Neural progenitor cell (in vitro differentiated cells): ENCODE data around the gene ATP1A3. TPM values are rescaled to one million over a fixed set of nuclear protein-coding genes. Genes with fewer than 3 reads are reported as not detected.
"Not testable (repeated sequence)": the region's sequence is repeated elsewhere in the genome, so short reads cannot be mapped to it uniquely, and the experiment has no call there.

Experiments
- DNase-seq: peaks from one replicate; pipeline ENCODE4 v3.0.0-alpha.2; 2016; ENCODE audit warnings: low spot score
- H2AFZ ChIP-seq: fragments of 200-600 bp; sonication (generic); replicated peaks from 2 replicates; pipeline ENCODE4 v1.6.1; 2016; ENCODE audit warnings: antibody characterized with exemption
- H3F3A ChIP-seq: fragments of 200-600 bp; sonication (generic); 2 replicates; pipeline ENCODE4 v1.6.1; 2016; ENCODE audit warnings: antibody characterized with exemption, low read depth
- H3K27ac ChIP-seq: fragments of 200-600 bp; sonication (generic); 2 replicates; pipeline ENCODE4 v1.5.1; 2016; ENCODE audit warnings: mild to moderate bottlenecking
- H3K27me3 ChIP-seq: fragments of 200-600 bp; sonication (generic); 2 replicates; pipeline ENCODE4 v1.6.1; 2016; ENCODE audit warnings: mild to moderate bottlenecking, moderate library complexity
- H3K36me3 ChIP-seq: fragments of 200-600 bp; sonication (generic); 2 replicates; pipeline ENCODE4 v1.5.1; 2016
- H3K4me1 ChIP-seq: fragments of 200-600 bp; sonication (generic); 2 replicates; pipeline ENCODE4 v1.6.1; 2016; ENCODE audit warnings: mixed run types
- H3K4me2 ChIP-seq: fragments of 200-600 bp; sonication (generic); 2 replicates; pipeline ENCODE4 v1.6.1; 2016
- H3K4me3 ChIP-seq: fragments of 200-600 bp; sonication (generic); 2 replicates; pipeline ENCODE4 v1.5.1; 2016
- H3K79me2 ChIP-seq: fragments of 200-600 bp; sonication (generic); 2 replicates; pipeline ENCODE4 v1.6.1; 2016; ENCODE audit warnings: low read depth
- H3K9ac ChIP-seq: fragments of 200-600 bp; sonication (generic); 2 replicates; pipeline ENCODE4 v1.6.1; 2016
- H3K9me3 ChIP-seq: fragments of 200-600 bp; sonication (generic); 2 replicates; pipeline ENCODE4 v1.5.1; 2016; ENCODE audit warnings: low read depth
- H4K20me1 ChIP-seq: fragments of 200-600 bp; sonication (generic); 2 replicates; pipeline ENCODE4 v1.6.1; 2016; ENCODE audit warnings: low read depth
- H3K27ac Mint-ChIP-seq: 3 replicates; pipeline ENCODE4 v1.8.0; 2021; ENCODE audit warnings: mixed read lengths
- H3K27me3 Mint-ChIP-seq: 2 replicates; pipeline ENCODE4 v1.8.0; 2022; ENCODE audit warnings: low read depth, mild to moderate bottlenecking, inconsistent platforms, moderate library complexity, mixed read lengths; ENCODE audit not compliant: insufficient read depth
- H3K36me3 Mint-ChIP-seq: 3 replicates; pipeline ENCODE4 v1.8.0; 2021; ENCODE audit warnings: mixed read lengths
- H3K4me1 Mint-ChIP-seq: 3 replicates; pipeline ENCODE4 v1.8.0; 2021; ENCODE audit warnings: mixed read lengths
- H3K4me3 Mint-ChIP-seq: 3 replicates; pipeline ENCODE4 v1.8.0; 2021; ENCODE audit warnings: mild to moderate bottlenecking, moderate library complexity, mixed read lengths
- H3K9me3 Mint-ChIP-seq: 3 replicates; pipeline ENCODE4 v1.8.0; 2020; ENCODE audit warnings: mixed read lengths
- CTCF ChIP-seq: fragments of 200-600 bp; sonication (generic); IDR thresholded peaks from 2 replicates; pipeline ENCODE4 v1.5.1; 2017; ENCODE audit warnings: antibody characterized with exemption, mild to moderate bottlenecking
- EZH2 ChIP-seq: fragments of 200-600 bp; sonication (generic); IDR thresholded peaks from 2 replicates; pipeline ENCODE4 v1.6.1; 2017; ENCODE audit warnings: antibody characterized with exemption, mild to moderate bottlenecking, moderate library complexity
- EZH2phosphoT487 ChIP-seq: fragments of 200-600 bp; sonication (generic); IDR thresholded peaks from 2 replicates; pipeline ENCODE4 v1.6.1; 2017; ENCODE audit warnings: antibody characterized with exemption
- total RNA-seq: library from RNA; depleted of rRNA; stranded (reverse); fragments of >200 nt; gene quantifications from 2 replicates; pipeline ENCODE4 v1.2.3, GENCODE V29; 2015; ENCODE audit warnings: low replicate concordance

Gene ATP1A3
- total RNA-seq, 1 donor from 2014 or later, result not detected

GRCh38 chr19:41995959-41996797 lies 2.1 kb upstream of the ATP1A3 start:
- peaks cover 60% of the 10 kb centered on the region for H4K20me1 ChIP-seq
- peak; percentile 92 for DNase-seq
- H3K4me1 ChIP-seq, result peaks cover 4% of the 10 kb centered on the region
- no peak overlapping the region for H3K4me2 ChIP-seq
- H3K36me3 Mint-ChIP-seq, result no peaks in the 10 kb centered on the region
- no peaks in the 10 kb centered on the region for H3K79me2 ChIP-seq
- H2AFZ ChIP-seq, result no peak overlapping the region
- peaks cover 47% of the 10 kb centered on the region for H3K4me1 Mint-ChIP-seq
- no peak overlapping the region for H3K4me3 ChIP-seq
- TF ChIP-seq EZH2, result no peak
- TF ChIP-seq EZH2phosphoT487, result no peak
- no peak for TF ChIP-seq CTCF
- no peak overlapping the region for H3K9ac ChIP-seq
- no peaks in the 10 kb centered on the region for H3K36me3 ChIP-seq
- no peak overlapping the region for H3K27ac ChIP-seq
- H3K27ac Mint-ChIP-seq, result no peak overlapping the region
- H3K9me3 ChIP-seq, result no peaks in the 10 kb centered on the region
- peaks cover 2% of the 10 kb centered on the region for H3K9me3 Mint-ChIP-seq
- peaks cover 93% of the 10 kb centered on the region for H3K27me3 ChIP-seq
- peaks cover 34% of the 10 kb centered on the region for H3F3A ChIP-seq
- H3K4me3 Mint-ChIP-seq, result peak overlapping the region; percentile 65
- peaks cover 60% of the 10 kb centered on the region for H3K27me3 Mint-ChIP-seq

DNA sequence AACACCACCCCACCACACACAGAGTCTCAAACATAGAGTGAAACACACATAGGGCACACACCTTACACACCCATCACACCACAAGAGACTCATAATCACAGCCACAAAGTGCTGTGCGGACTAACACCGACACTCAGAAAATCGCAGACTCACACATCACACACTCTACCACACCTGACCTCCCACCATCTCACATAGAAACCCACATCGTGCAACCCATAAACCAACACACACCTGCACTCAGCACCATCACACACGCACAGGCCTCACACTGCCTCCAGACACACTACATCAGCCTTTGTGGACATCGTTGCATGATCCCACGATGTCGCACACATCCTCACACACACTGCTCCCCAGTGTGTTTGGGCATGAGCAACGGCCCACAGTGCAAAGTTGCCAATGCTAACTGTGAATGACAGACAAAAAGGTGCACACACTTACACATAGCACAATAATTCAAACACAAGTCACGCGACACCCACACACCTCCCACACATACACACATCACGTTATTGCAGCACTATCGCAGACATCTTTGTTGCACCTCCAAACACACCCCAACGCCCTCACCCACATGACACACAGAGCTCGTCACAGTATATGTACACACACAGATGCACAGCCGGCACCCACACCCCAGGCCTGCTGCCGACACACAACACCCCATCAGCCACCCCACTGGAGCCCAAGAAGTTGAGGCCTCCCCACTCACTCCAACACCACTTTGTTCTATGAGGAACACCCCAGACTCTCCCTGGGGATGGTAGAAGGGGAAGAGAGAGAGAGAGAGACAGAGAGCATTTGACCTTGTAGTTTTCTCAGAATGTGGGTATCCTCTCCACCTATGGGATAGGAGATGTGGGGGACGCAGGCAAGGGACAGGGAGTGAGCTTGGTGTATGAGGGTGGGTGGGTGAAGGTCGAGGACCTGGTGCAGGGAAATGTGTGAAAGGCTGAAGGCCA lies 1.2 kb upstream of the ATP1A3 start:
- H3K4me1 Mint-ChIP-seq, result peaks cover 47% of the 10 kb centered on the region
- H4K20me1 ChIP-seq, result peaks cover 58% of the 10 kb centered on the region
- H3K4me1 ChIP-seq, result peaks cover 4% of the 10 kb centered on the region
- H3K27ac ChIP-seq, result no peak overlapping the region
- no peak for DNase-seq
- H3K36me3 Mint-ChIP-seq, result no peaks in the 10 kb centered on the region
- no peak overlapping the region for H3K4me2 ChIP-seq
- peaks cover 33% of the 10 kb centered on the region for H3F3A ChIP-seq
- H3K27ac Mint-ChIP-seq, result peak overlapping the region; percentile 3
- H3K27me3 ChIP-seq, result peaks cover 92% of the 10 kb centered on the region
- H3K4me3 ChIP-seq, result no peak overlapping the region
- H3K9me3 Mint-ChIP-seq, result peaks cover 2% of the 10 kb centered on the region
- H3K79me2 ChIP-seq, result no peaks in the 10 kb centered on the region
- no peaks in the 10 kb centered on the region for H3K9me3 ChIP-seq
- peak overlapping the region; percentile 65 for H3K4me3 Mint-ChIP-seq
- H3K36me3 ChIP-seq, result no peaks in the 10 kb centered on the region
- no peak overlapping the region for H3K9ac ChIP-seq
- TF ChIP-seq EZH2phosphoT487, result no peak
- no peak for TF ChIP-seq CTCF
- TF ChIP-seq EZH2, result no peak
- H3K27me3 Mint-ChIP-seq, result peaks cover 53% of the 10 kb centered on the region
- no peak overlapping the region for H2AFZ ChIP-seq

DNA sequence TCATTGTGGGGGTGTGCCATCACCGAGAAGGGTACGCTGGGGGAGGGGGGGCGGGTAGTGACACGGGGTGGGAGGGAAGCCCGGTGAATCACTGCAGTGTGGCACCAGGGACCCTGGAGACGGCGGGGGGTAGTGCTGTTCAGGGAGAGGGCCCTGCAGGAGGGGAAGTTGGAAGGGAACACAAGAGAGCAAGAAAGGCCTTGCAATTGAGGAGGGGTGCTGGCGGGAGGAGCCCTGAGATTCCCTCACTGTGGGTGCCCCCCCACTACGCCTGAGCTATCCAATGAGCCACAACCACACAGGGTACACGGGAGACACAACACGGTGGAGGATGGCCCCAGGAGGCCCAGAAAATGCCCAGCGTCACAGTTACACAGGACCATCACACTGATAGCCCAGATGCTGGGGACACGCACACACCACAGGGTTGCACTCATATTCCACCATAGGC lies 516 bp upstream of the ATP1A3 start:
- Histone ChIP-seq H4K20me1 (peaks cover 50% of the 10 kb centered on the region), H3K79me2 (no peaks in the 10 kb centered on the region), H3K9ac (no peak overlapping the region), H3K27ac (no peak overlapping the region), H3K9me3 (no peaks in the 10 kb centered on the region), H3K4me3 (peak overlapping the region; percentile 54), H3F3A (peaks cover 27% of the 10 kb centered on the region), H3K4me1 (peaks cover 4% of the 10 kb centered on the region), H3K27me3 (peaks cover 91% of the 10 kb centered on the region), H3K36me3 (no peaks in the 10 kb centered on the region), H2AFZ (no peak overlapping the region), H3K4me2 (peak overlapping the region; percentile 82)
- H3K27me3 Mint-ChIP-seq, result peaks cover 46% of the 10 kb centered on the region
- TF ChIP-seq EZH2phosphoT487, result no peak
- TF ChIP-seq EZH2, result no peak
- TF ChIP-seq CTCF, result no peak
- H3K36me3 Mint-ChIP-seq, result no peaks in the 10 kb centered on the region
- H3K4me3 Mint-ChIP-seq, result peak overlapping the region; percentile 65
- H3K4me1 Mint-ChIP-seq, result peaks cover 45% of the 10 kb centered on the region
- DNase-seq, result no peak
- H3K9me3 Mint-ChIP-seq, result peaks cover 2% of the 10 kb centered on the region
- H3K27ac Mint-ChIP-seq, result peak overlapping the region; percentile 3

DNA sequence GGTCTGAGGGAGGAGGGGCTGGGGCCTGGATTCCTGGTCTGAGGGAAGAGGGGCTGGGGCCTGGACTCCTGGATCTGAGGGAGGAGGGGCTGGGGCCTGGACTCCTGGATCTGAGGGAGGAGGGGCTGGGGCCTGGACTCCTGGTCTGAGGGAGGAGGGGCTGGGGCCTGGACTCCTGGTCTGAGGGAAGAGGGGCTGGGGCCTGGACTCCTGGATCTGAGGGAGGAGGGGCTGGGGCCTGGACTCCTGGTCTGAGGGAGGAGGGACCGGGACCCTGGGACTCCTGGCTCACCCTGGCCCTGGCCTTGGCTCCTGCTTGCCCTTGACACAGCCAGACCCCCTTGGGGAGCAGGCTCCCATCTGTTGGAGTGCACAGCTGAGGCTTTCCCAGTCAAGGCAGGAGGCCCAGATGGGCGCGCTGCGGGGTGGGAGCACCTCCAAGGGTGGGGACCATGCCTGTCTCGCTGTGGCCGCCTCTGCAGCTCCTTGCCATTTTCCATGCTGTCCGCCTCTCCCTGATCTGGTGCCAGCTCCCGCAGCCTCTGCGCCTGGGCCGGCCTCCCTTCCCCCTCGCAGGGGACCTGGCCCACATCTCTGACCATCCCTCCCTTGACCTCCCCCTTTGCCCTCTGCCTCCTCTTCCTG lies 2.0 kb downstream of the ATP1A3 start:
- Histone ChIP-seq H3K27me3 (peaks cover 66% of the 10 kb centered on the region), H3F3A (peaks cover 15% of the 10 kb centered on the region), H4K20me1 (peaks cover 29% of the 10 kb centered on the region)
- not testable (repeated sequence) for H3K27ac Mint-ChIP-seq, H3K4me3 ChIP-seq, H3K79me2 ChIP-seq, H3K9me3 Mint-ChIP-seq, H3K27ac ChIP-seq, H3K36me3 ChIP-seq, H3K9me3 ChIP-seq, H2AFZ ChIP-seq, H3K4me1 ChIP-seq, H3K36me3 Mint-ChIP-seq, H3K9ac ChIP-seq, H3K4me2 ChIP-seq, H3K4me3 Mint-ChIP-seq, DNase-seq
- Mint-ChIP-seq H3K27me3 (peaks cover 32% of the 10 kb centered on the region), H3K4me1 (peaks cover 35% of the 10 kb centered on the region)
